Fibroblast of pulmonary artery (primary cell): ENCODE data around the gene GREB1.

Experiments
- DNase-seq: peaks from one replicate; pipeline ENCODE4 v3.0.0-alpha.2; 2010; ENCODE audit warnings: low read depth
- H3K4me3 ChIP-seq: replicated peaks from 2 replicates; pipeline ENCODE4 v1.5.1; 2011; ENCODE audit warnings: low read depth, mild to moderate bottlenecking, control low read depth, low read length, moderate library complexity
- TF ChIP-seq, protein P1 (sequence below): IDR thresholded peaks from 2 replicates; pipeline ENCODE4 v1.5.1; 2011; ENCODE audit warnings: mild to moderate bottlenecking, control low read depth, low read length, inconsistent platforms; ENCODE audit errors: missing control alignments

The GREB1 gene

GRCh38 chr2:11528228-11528627 is 5.6 kb upstream of the GREB1 start:
- H3K4me3 ChIP-seq = no peak overlapping the region
- TF ChIP-seq, protein P1, sequence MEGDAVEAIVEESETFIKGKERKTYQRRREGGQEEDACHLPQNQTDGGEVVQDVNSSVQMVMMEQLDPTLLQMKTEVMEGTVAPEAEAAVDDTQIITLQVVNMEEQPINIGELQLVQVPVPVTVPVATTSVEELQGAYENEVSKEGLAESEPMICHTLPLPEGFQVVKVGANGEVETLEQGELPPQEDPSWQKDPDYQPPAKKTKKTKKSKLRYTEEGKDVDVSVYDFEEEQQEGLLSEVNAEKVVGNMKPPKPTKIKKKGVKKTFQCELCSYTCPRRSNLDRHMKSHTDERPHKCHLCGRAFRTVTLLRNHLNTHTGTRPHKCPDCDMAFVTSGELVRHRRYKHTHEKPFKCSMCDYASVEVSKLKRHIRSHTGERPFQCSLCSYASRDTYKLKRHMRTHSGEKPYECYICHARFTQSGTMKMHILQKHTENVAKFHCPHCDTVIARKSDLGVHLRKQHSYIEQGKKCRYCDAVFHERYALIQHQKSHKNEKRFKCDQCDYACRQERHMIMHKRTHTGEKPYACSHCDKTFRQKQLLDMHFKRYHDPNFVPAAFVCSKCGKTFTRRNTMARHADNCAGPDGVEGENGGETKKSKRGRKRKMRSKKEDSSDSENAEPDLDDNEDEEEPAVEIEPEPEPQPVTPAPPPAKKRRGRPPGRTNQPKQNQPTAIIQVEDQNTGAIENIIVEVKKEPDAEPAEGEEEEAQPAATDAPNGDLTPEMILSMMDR = no peak
- DNase-seq = no peak

- TF ChIP-seq, protein P1 = no peak
- no peak for DNase-seq
- no peak overlapping the region for H3K4me3 ChIP-seq
These were observed 2.9 kb upstream of the GREB1 start for GRCh38 chr2:11530864-11531465.

- DNase-seq = peak; percentile 53
- no peak overlapping the region for H3K4me3 ChIP-seq
- TF ChIP-seq, protein P1 = no peak
These were observed 1.3 kb upstream of the GREB1 start for GRCh38 chr2:11532416-11533055.

DNA sequence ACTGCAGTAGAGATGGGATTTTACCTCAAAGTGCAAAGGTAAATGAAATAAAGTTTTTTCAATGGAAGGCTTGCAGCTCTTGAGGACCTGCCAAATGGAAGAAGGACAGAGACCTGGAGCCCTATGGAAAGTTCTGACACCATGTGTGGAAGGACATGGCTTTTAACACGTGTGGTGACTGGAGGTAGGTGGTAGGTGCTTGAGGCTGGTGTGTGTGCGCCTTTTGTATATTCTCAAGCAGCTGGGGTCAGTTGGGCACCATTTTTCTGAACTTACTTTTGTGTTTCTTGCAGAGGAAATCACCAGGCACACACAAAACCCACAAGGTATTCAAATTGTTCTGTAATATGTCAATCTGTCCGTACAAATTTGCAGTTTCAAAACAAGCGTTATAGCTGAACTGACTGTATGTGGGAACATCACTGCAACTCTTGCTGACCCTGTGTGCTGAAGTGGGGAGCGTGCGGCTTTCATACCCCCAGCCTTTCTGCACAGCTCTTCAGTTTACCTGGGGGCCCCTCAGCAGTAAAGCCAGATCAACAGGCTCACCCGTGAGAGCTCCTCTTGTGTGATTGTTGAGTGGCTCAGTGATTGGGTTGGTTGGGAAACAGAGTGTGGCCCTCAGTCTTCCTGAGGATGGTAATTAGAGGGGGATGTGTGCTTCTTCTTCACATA is 363 bp downstream of the GREB1 start:
- no peak overlapping the region for H3K4me3 ChIP-seq
- no peak for DNase-seq
- TF ChIP-seq, protein P1 = no peak

DNA sequence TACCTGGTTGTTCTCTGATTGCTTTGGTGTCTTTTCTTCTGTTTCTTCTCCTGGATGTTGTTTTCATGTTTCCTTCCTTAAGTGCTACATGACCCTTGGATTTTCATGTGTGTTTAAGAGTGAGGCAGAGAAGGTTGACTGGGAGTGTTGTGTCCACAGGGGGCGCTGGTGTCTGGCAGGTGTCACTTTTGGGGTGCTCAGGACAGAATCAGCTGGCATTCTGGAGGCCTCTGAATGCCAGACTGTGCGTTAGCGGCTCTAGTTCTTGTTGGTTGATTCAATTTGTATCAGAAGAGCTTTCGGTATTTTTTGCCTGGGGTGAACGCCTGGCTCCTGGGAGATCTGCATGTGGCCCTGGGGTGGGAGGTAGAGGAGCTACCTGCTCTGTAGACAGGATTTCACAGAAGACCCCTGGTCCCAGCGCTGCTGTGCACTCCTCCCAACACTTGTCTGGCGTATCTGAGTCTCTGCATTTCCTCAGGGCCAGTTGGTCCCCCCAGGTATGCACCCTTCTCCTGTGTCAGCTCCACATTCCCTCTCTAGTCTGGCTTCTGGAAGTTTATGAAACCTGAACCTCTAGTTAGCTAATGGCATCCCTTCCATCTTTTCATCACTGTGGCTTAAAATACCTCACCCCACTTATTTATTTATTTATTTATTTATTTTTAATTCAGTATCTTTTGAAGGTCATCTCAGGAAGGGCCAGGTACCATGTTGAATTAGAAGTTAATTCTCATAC is 1.1 kb downstream of the GREB1 start:
- DNase-seq = no peak
- TF ChIP-seq, protein P1 = peak; percentile 4
- no peak overlapping the region for H3K4me3 ChIP-seq

DNA sequence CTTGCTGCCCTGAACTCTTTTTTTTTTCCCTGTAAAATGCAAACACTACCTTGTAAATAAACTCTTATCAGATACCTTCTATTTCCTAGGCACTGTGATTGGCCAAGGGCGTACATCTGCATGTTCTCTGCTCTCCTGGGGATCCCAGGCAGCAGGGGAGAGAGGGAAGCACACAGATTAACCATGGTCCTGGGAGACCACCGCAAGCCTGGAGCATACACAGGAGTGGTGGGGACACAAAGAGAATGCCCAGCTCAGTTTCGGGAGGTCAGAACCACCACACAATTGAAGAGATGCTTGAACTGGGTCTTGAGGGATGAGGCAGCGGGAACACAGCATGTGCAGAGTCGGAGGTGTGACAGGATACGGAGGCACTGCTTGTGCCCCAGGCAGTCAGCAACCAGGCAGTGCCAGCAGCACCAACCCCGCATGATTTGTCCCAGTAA is 2.1 kb downstream of the GREB1 start:
- H3K4me3 ChIP-seq = no peak overlapping the region
- TF ChIP-seq, protein P1 = no peak
- no peak for DNase-seq
